Measurements from ENCODE around the gene PDE6A.
A peak's percentile ranks its signal among the peaks of the same experiment; 100 is the strongest.

The PDE6A gene

DNA sequence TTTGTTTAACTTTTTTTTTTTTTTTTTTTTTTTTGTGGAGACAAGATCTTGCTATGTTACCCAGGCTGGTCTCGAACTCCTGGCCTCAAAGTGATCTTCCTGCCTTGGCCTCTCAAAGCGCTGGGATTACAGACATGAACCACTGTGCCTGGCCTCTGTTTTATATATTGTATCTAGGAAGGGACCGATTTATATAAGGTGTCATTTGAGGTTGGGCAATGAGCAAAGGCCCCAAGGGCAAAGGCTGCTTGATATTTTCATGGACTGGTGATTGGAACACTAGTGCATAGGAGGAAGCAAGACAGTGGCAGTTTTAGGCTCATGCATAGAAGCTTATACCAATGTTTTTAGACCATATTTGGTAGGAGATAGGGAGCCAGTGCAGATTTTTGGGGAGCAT, 19.1 kb upstream of the PDE6A start:
- H3K4me3 ChIP-seq (ENCODE audit: insufficient read depth, low read depth, low read length, poor library complexity, severe bottlenecking) = no peak overlapping the region
- peaks cover 13% of the 10 kb centered on the region for H3K4me1 ChIP-seq (ENCODE audit: control insufficient read depth, insufficient read depth, low read length, poor library complexity, severe bottlenecking)
- no peak for DNase-seq
- H3K27ac ChIP-seq (ENCODE audit: insufficient read depth, low read length, poor library complexity, severe bottlenecking) = no peak overlapping the region
- no peaks in the 10 kb centered on the region for H3K36me3 ChIP-seq (ENCODE audit: control insufficient read depth, insufficient read depth, low read length)
- H3K27me3 ChIP-seq (replicated peaks; ENCODE audit: control insufficient read depth, insufficient read depth, low read length, poor library complexity, severe bottlenecking) = no peaks in the 10 kb centered on the region
- no peaks in the 10 kb centered on the region for H3K9me3 ChIP-seq (ENCODE audit: control insufficient read depth, low read length)

DNA sequence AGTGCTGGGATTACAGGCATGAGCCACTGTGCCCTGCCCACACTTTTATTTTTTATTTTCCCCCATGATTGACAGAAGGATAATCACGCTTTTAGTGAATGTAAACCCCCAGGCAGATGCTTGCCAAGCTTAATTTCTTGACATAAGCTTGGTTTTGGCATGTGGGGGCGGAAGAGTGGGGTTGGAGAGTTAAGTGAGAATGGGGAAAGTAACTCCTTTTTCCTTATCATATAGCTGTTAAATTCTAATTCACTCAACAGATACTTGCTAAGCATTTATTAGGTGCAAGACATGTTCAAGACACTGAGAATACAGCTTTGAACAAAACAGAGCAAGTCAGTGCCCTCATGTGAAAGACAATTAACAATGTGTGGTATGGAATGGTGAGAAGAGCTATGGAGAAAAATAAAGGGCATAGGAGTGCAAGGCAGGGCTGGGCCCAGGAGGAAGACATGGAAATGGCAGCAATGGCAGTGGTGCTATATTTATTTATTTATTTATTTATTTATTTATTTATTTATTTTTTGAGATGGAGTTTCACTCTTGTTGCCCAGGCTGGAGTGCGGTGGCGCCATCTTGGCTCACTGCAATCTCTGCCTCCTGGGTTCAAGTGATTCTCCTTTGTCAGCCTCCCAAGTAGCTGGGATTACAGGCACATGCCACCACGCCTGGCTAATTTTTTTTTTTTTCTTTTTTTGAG, 18.2 kb upstream of the PDE6A start:
- Histone ChIP-seq H3K4me3 (ENCODE audit: insufficient read depth, low read depth, low read length, poor library complexity, severe bottlenecking) (no peak overlapping the region), H3K36me3 (ENCODE audit: control insufficient read depth, insufficient read depth, low read length) (no peaks in the 10 kb centered on the region), H3K27me3 (replicated peaks; ENCODE audit: control insufficient read depth, insufficient read depth, low read length, poor library complexity, severe bottlenecking) (no peaks in the 10 kb centered on the region), H3K27ac (ENCODE audit: insufficient read depth, low read length, poor library complexity, severe bottlenecking) (no peak overlapping the region), H3K9me3 (ENCODE audit: control insufficient read depth, low read length) (no peaks in the 10 kb centered on the region), H3K4me1 (ENCODE audit: control insufficient read depth, insufficient read depth, low read length, poor library complexity, severe bottlenecking) (peaks cover 13% of the 10 kb centered on the region)
- no peak for DNase-seq

DNA sequence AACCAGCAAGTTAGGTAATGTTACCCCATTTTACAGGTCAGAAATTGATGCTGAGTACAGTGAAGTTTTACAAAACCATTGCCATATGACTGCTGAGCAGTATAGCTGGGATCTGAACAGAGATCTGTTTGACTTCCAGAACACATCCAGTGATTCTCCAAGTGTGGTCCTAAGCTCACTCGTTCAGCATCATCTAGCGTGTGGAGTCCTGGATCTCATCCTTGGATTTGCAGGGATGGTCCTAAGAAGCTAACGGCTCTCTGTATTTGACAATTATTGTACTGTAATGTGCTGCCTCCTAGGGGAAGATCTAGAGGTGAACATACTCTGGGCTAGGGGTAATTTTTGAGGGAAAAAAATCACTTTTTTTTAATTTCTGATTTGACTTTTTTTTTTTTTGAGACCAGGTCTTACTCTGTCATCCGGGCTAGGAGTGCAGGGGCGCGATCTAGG, 17.4 kb upstream of the PDE6A start:
- DNase-seq = no peak
- Histone ChIP-seq H3K4me3 (ENCODE audit: insufficient read depth, low read depth, low read length, poor library complexity, severe bottlenecking) (no peak overlapping the region), H3K27ac (ENCODE audit: insufficient read depth, low read length, poor library complexity, severe bottlenecking) (no peak overlapping the region), H3K27me3 (replicated peaks; ENCODE audit: control insufficient read depth, insufficient read depth, low read length, poor library complexity, severe bottlenecking) (no peaks in the 10 kb centered on the region), H3K36me3 (ENCODE audit: control insufficient read depth, insufficient read depth, low read length) (no peaks in the 10 kb centered on the region), H3K4me1 (ENCODE audit: control insufficient read depth, insufficient read depth, low read length, poor library complexity, severe bottlenecking) (peaks cover 13% of the 10 kb centered on the region), H3K9me3 (ENCODE audit: control insufficient read depth, low read length) (no peaks in the 10 kb centered on the region)

DNA sequence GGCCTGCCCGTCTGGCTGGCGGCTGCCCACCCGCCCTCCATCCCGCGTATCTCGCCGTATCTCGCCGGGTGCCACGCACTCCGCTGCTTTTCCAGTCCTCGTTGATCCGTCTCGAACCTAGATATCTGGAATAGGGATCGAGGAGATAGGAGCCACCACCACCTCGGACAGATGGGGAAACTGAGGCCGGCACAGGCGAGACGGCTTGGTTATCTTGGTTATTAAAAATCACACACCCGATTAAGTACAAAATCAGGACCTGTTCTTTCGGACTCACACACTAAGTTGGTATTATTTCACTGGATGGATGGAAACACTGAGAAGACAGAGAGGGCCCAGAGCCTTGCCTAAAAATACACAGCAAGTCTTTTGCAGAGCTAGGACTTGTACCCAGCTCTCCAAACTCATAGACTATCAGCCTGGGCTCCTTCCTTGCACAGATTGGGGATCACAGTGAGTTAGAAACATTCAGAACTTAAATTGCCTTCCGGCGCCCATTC, 16.6 kb upstream of the PDE6A start:
- H3K27ac ChIP-seq (ENCODE audit: insufficient read depth, low read length, poor library complexity, severe bottlenecking) = peak overlapping the region; percentile 68
- no peaks in the 10 kb centered on the region for H3K36me3 ChIP-seq (ENCODE audit: control insufficient read depth, insufficient read depth, low read length)
- no peak for DNase-seq

DNA sequence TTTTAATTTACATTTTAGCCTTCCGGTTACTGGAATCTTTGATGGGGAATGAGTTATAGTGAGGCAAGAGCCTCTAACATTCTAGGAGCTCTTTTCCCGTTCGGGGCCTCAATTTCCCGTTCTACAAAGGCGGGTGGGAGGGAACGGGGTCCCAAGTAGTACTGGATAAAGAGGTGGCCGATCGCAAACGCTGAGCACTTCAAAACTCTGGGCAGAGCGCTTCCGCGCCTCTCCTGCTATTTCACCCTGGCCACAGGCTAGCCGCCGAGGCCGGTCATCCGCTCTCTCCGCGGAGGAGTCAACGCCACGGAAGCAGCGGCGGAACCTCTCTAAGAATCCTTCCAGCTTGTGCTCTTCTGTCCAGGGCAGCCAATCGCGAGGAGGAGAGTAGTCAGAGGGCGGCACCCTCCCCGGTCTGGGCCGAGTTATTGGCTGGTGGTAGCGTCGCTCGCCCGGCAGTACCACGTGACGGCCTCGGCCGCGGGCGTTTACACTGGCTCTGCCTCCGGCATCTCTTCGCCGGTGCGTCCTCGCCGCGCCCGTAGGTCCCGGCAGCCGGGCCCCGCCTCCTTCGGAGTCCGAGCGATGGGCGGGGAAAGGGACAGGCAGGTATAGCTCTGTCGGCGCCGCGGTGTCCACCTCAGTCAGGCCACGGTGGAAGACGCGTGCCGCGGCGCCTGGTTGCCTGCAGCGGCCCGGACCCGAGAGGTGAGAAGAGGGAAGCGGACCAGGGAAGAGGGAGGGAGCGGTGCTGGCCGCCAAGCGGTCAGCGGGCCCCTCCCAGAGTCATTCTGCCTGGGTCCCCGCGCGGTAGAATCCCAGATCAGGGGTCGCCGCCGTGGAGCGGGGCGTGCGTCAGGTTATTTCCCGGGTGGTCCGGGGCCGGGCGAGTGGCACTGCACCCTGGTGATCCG, 15.9 kb upstream of the PDE6A start, which contains the start of gene SLC26A2:
Gene SLC26A2, plus strand, starts transcription at position 487 of the 914 bp plus-strand sequence. CDS start 16,895 bp downstream, outside the sequence.
- peak; percentile 85 to 93 (median 90) for DNase-seq
- H3K36me3 ChIP-seq (ENCODE audit: control insufficient read depth, insufficient read depth, low read length) = no peaks in the 10 kb centered on the region
- H3K9me3 ChIP-seq (ENCODE audit: control insufficient read depth, low read length) = no peaks in the 10 kb centered on the region
- peak within 1 kb of the TSS; percentile 89 for H3K4me3 ChIP-seq (ENCODE audit: insufficient read depth, low read depth, low read length, poor library complexity, severe bottlenecking)
- H3K27ac ChIP-seq (ENCODE audit: insufficient read depth, low read length, poor library complexity, severe bottlenecking) = peak within 1 kb of the TSS; percentile 68
- H3K27me3 ChIP-seq (replicated peaks; ENCODE audit: control insufficient read depth, insufficient read depth, low read length, poor library complexity, severe bottlenecking) = no peaks in the 10 kb centered on the region
- peaks cover 13% of the 10 kb centered on the region for H3K4me1 ChIP-seq (ENCODE audit: control insufficient read depth, insufficient read depth, low read length, poor library complexity, severe bottlenecking)

More for the DNA sequence above, 16.6 kb upstream of the PDE6A start:
- Histone ChIP-seq H3K27me3 (replicated peaks; ENCODE audit: control insufficient read depth, insufficient read depth, low read length, poor library complexity, severe bottlenecking) (no peaks in the 10 kb centered on the region), H3K4me1 (ENCODE audit: control insufficient read depth, insufficient read depth, low read length, poor library complexity, severe bottlenecking) (peaks cover 13% of the 10 kb centered on the region), H3K4me3 (ENCODE audit: insufficient read depth, low read depth, low read length, poor library complexity, severe bottlenecking) (peak overlapping the region; percentile 89), H3K9me3 (ENCODE audit: control insufficient read depth, low read length) (no peaks in the 10 kb centered on the region)

DNA sequence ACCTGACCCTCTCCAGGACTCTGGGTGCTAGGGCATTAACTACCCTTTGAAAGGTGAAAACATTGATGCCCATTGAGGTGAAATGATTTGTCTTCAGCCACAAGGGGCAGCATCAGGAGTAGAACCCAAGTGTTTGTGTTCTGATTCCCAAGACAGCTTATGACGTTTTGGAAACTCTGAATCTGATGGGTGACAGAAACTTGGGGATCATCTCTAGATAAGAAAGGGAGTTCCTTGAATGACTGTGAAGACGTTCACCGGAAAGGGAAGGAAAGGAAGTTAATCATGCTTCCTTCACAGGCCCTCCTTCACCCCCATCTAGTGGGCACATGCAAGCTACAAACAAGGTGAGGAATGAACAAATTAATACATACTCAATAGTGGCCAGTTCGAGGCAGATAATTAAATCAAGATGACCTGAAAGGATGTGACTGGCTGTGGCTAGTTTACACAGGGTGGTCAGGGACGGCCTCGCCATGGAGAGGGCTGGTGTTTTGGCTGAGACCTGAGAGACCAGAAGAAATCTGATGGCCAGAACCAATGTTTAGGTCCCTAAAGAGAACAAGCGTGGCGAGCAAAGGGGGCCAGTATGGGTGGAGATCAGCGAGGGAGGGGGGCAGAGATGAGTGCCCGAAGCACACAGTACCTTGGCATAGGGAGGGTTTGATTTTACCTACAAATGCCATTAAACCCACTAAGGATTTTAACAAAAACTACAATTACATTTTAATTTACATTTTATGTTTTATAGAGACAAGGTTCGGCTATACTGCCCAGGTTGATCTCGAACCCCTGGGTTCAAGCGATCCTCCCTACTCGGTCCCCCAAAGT, 15.0 kb upstream of the PDE6A start:
- Histone ChIP-seq H3K27me3 (replicated peaks; ENCODE audit: control insufficient read depth, insufficient read depth, low read length, poor library complexity, severe bottlenecking) (no peaks in the 10 kb centered on the region), H3K27ac (ENCODE audit: insufficient read depth, low read length, poor library complexity, severe bottlenecking) (peak overlapping the region; percentile 68), H3K4me1 (ENCODE audit: control insufficient read depth, insufficient read depth, low read length, poor library complexity, severe bottlenecking) (peaks cover 13% of the 10 kb centered on the region), H3K4me3 (ENCODE audit: insufficient read depth, low read depth, low read length, poor library complexity, severe bottlenecking) (peak overlapping the region; percentile 89), H3K9me3 (ENCODE audit: control insufficient read depth, low read length) (no peaks in the 10 kb centered on the region), H3K36me3 (ENCODE audit: control insufficient read depth, insufficient read depth, low read length) (no peaks in the 10 kb centered on the region)
- DNase-seq = peak; percentile 9 to 16 (median 14)

DNA sequence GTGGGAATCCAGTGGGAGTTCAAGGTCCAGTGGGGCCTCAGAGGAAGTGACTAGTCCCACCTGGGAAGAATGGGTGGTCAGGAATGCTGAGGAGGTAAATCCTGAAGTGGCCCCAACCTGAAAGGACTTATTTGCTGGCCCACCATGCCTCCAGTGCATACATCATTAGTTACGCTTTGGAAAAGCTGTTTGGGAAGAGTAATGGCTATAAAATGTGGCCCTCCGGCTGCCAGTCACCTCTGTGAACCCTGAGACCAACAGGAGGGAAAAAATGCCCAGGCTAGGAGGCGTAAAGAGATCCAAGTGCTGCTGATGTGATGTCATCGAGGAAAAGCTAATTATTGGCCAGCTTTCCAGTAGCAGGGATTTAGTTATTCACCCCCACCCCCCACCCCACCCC, 13.3 kb upstream of the PDE6A start:
- no peaks in the 10 kb centered on the region for H3K9me3 ChIP-seq (ENCODE audit: control insufficient read depth, low read length)
- no peak for DNase-seq
- no peaks in the 10 kb centered on the region for H3K27me3 ChIP-seq (replicated peaks; ENCODE audit: control insufficient read depth, insufficient read depth, low read length, poor library complexity, severe bottlenecking)
- H3K36me3 ChIP-seq (ENCODE audit: control insufficient read depth, insufficient read depth, low read length) = no peaks in the 10 kb centered on the region
- no peak overlapping the region for H3K27ac ChIP-seq (ENCODE audit: insufficient read depth, low read length, poor library complexity, severe bottlenecking)
- peaks cover 13% of the 10 kb centered on the region for H3K4me1 ChIP-seq (ENCODE audit: control insufficient read depth, insufficient read depth, low read length, poor library complexity, severe bottlenecking)
- H3K4me3 ChIP-seq (ENCODE audit: insufficient read depth, low read depth, low read length, poor library complexity, severe bottlenecking) = no peak overlapping the region

DNA sequence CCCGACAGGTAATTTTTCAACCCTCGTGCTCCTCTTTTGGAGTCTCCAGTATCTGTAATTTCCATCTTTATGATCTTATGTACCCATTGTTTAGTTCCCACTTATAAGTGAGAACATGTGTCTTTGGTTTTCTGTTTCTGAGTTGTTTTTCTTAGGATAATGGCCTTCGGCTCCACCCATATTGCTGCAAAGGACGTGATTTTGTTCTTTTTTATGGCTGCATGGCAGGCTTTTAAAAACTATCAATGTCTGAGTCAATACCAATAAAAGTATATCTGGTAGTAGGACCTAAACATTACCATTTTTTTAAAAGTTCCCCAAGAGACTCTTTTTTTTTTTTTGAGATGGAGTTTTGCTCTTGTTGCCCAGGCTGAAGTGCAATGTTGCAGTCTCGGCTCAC, 12.1 kb upstream of the PDE6A start:
- Histone ChIP-seq H3K4me3 (ENCODE audit: insufficient read depth, low read depth, low read length, poor library complexity, severe bottlenecking) (no peak overlapping the region), H3K36me3 (ENCODE audit: control insufficient read depth, insufficient read depth, low read length) (no peaks in the 10 kb centered on the region), H3K27me3 (replicated peaks; ENCODE audit: control insufficient read depth, insufficient read depth, low read length, poor library complexity, severe bottlenecking) (no peaks in the 10 kb centered on the region), H3K9me3 (ENCODE audit: control insufficient read depth, low read length) (no peaks in the 10 kb centered on the region), H3K4me1 (ENCODE audit: control insufficient read depth, insufficient read depth, low read length, poor library complexity, severe bottlenecking) (peaks cover 13% of the 10 kb centered on the region), H3K27ac (ENCODE audit: insufficient read depth, low read length, poor library complexity, severe bottlenecking) (no peak overlapping the region)
- no peak for DNase-seq

DNA sequence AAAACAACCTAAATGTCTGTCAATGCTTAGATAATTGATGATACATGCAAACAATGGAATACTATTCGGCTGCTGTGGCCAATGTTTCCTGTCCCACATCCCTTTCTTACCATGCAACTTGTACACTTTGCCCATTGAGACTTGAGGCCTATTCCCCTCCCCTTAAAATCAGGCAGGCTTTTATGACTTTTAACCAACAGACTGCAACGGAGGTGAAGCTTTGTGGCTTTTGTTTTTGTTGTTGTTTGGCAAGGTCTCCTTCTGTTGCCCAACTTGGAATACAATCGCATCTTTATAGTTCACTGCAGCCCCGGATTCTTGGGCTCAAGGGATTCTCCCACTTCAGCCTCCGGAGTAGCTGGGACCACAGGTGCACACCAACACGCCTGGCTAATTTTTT, 10.2 kb upstream of the PDE6A start:
- Histone ChIP-seq H3K4me3 (ENCODE audit: insufficient read depth, low read depth, low read length, poor library complexity, severe bottlenecking) (no peak overlapping the region), H3K27me3 (replicated peaks; ENCODE audit: control insufficient read depth, insufficient read depth, low read length, poor library complexity, severe bottlenecking) (no peaks in the 10 kb centered on the region), H3K4me1 (ENCODE audit: control insufficient read depth, insufficient read depth, low read length, poor library complexity, severe bottlenecking) (peaks cover 4% of the 10 kb centered on the region), H3K9me3 (ENCODE audit: control insufficient read depth, low read length) (no peaks in the 10 kb centered on the region), H3K27ac (ENCODE audit: insufficient read depth, low read length, poor library complexity, severe bottlenecking) (no peak overlapping the region), H3K36me3 (ENCODE audit: control insufficient read depth, insufficient read depth, low read length) (no peaks in the 10 kb centered on the region)
- no peak for DNase-seq

Measured in effector memory CD4-positive, alpha-beta T cell (primary cell).